Occipital lobe (tissue), 2 donors: ENCODE measurements around the gene TRIM68. TPM values are rescaled to one million over a fixed set of nuclear protein-coding genes. Genes with fewer than 3 reads are reported as not detected.

ENCODE experiments used
- DNase-seq: peaks from one replicate; lab custom pipeline; 2025; lab: John Stamatoyannopoulos, UW
- total RNA-seq: library from RNA; depleted of rRNA; stranded (reverse); fragments of >200 nt; gene quantifications from one replicate; pipeline ENCODE4 v1.2.3, GENCODE V29; 2014

TRIM68 gene
- 10.8 TPM for total RNA-seq

GRCh38 chr11:4607781-4608666 lies at the start of gene TRIM68:
Gene TRIM68, minus strand, starts transcription at chr11:4608231. Its CDS starts 2,727 bp downstream, at chr11:4605504.
- DNase-seq = peak; percentile 97

GRCh38 chr11:4654635-4655369 lies 46.8 kb upstream of the TRIM68 start:
- DNase-seq = no peak

GRCh38 chr11:4647766-4648165 lies 39.7 kb upstream of the TRIM68 start:
- DNase-seq = no peak

- DNase-seq = no peak
Observed at GRCh38 chr11:4645974-4646373, 37.9 kb upstream of the TRIM68 start.

- no peak for DNase-seq
Observed at GRCh38 chr11:4644233-4644632, 36.2 kb upstream of the TRIM68 start.

- no peak for DNase-seq
Observed at GRCh38 chr11:4643682-4644081, 35.7 kb upstream of the TRIM68 start, which contains the start of gene OR51E1. Gene OR51E1, plus strand, starts transcription at chr11:4643982. Its CDS starts 8,545 bp downstream, at chr11:4652527.

- no peak for DNase-seq
Observed at GRCh38 chr11:4643076-4643475, 35.0 kb upstream of the TRIM68 start.

GRCh38 chr11:4642043-4642442 lies 34.0 kb upstream of the TRIM68 start:
- DNase-seq = no peak

GRCh38 chr11:4641501-4641900 lies 33.5 kb upstream of the TRIM68 start:
- DNase-seq = no peak

GRCh38 chr11:4639931-4640330 lies 31.9 kb upstream of the TRIM68 start:
- no peak for DNase-seq

- DNase-seq = no peak
Observed at GRCh38 chr11:4637662-4638047, 29.6 kb upstream of the TRIM68 start.

GRCh38 chr11:4636962-4637661 lies 29.1 kb upstream of the TRIM68 start, which contains the start of gene OR51D1:
Gene OR51D1, plus strand, starts transcription at chr11:4637477. Its CDS starts 2,314 bp downstream, at chr11:4639791.
- peak; percentile 42 for DNase-seq

GRCh38 chr11:4636136-4636535 lies 28.1 kb upstream of the TRIM68 start:
- no peak for DNase-seq

GRCh38 chr11:4626207-4627099 lies 18.4 kb upstream of the TRIM68 start:
- DNase-seq = peak; percentile 13

GRCh38 chr11:4619514-4619913 lies 11.5 kb upstream of the TRIM68 start:
- no peak for DNase-seq

- no peak for DNase-seq
Observed at GRCh38 chr11:4615856-4616444, 7.9 kb upstream of the TRIM68 start.

GRCh38 chr11:4611986-4612385 lies 4.0 kb upstream of the TRIM68 start:
- DNase-seq = no peak

GRCh38 chr11:4610258-4610935 lies 2.4 kb upstream of the TRIM68 start:
- no peak for DNase-seq

- no peak for DNase-seq
Observed at GRCh38 chr11:4607096-4607495, 935 bp downstream of the TRIM68 start.
